Hepatocyte (in vitro differentiated cells): ENCODE measurements around the gene TPSG1.

ENCODE experiments used
- CTCF ChIP-seq: fragments of 200-600 bp; sonication (generic); IDR thresholded peaks from 2 replicates; pipeline ENCODE4 v1.5.1; 2016; ENCODE audit warnings: antibody characterized with exemption, mild to moderate bottlenecking; ENCODE audit not compliant: poor library complexity
- EZH2 ChIP-seq: fragments of 200-600 bp; sonication (generic); IDR thresholded peaks from 2 replicates; pipeline ENCODE4 v1.6.1; 2016; ENCODE audit warnings: antibody characterized with exemption, mild to moderate bottlenecking, borderline replicate concordance
- EZH2phosphoT487 ChIP-seq: fragments of 200-600 bp; sonication (generic); IDR thresholded peaks from one replicate; pipeline ENCODE4 v1.6.1; 2018; ENCODE audit warnings: antibody characterized with exemption, mild to moderate bottlenecking, low read depth, moderate library complexity; ENCODE audit not compliant: unreplicated experiment, severe bottlenecking

DNA sequence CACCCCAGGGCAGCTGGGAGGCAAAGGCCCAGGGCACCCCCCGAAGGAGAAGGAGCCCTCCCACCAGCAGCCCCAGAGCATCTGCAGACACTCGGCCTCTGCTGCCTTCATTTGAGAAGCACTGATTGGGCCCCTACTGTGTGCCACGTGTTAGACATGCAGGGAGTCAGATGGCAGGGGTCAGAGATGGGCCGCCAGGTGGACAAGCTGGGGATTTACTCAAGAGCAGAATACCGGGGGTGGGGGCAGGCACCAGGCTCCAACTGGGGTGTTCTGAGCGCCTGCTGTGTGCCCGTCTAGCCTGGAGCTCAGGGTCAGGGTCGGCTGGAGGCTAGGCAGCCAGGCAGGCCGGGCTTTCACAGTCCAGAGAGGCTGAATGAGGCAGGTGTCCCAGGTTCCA is 18.7 kb downstream of the TPSG1 start:
- TF ChIP-seq CTCF (no peak), EZH2 (no peak), EZH2phosphoT487 (no peak)
